GM23248 (cell line): ENCODE measurements around the gene DIP2C.

ENCODE experiments used
- EZH2 ChIP-seq: fragments of 200-600 bp; sonication (generic); IDR thresholded peaks from 2 replicates; pipeline ENCODE4 v1.6.1; 2018; ENCODE audit warnings: antibody characterized with exemption, mild to moderate bottlenecking; ENCODE audit not compliant: insufficient read depth, poor library complexity, severe bottlenecking
- EZH2phosphoT487 ChIP-seq: fragments of 200-600 bp; sonication (generic); IDR thresholded peaks from 2 replicates; pipeline ENCODE4 v1.6.1; 2018; ENCODE audit warnings: antibody characterized with exemption, moderate library complexity, mild to moderate bottlenecking, low read depth; ENCODE audit not compliant: insufficient read depth

- TF ChIP-seq EZH2 (no peak), EZH2phosphoT487 (no peak)
These were observed 234.6 kb downstream of the DIP2C start for GRCh38 chr10:454860-455259.
